Keratinocyte (primary cell): ENCODE measurements around the gene ZNF236. TPM values are rescaled to one million over a fixed set of nuclear protein-coding genes. Genes with fewer than 3 reads are reported as not detected.

ENCODE experiments used
- DNase-seq: peaks from one replicate; pipeline ENCODE4 v3.0.0-alpha.2; 2011; ENCODE audit warnings: low read depth, missing footprints, low spot score
- FAIRE-seq: peaks from 2 replicates; lab custom pipeline; 2011; peaks lifted over from hg19 to GRCh38; lab: Jason Lieb, UNC
- H2AFZ ChIP-seq: 2 replicates; pipeline ENCODE4 v1.6.0; 2012; ENCODE audit warnings: low read length, control low read depth, inconsistent platforms; ENCODE audit not compliant: control insufficient read depth
- H3K27ac ChIP-seq: 2 replicates; pipeline ENCODE4 v1.5.1; 2011; ENCODE audit warnings: low read length; ENCODE audit not compliant: control insufficient read depth, insufficient read depth
- H3K27me3 ChIP-seq: 3 replicates; pipeline ENCODE4 v1.6.0; 2011; ENCODE audit warnings: low read length; ENCODE audit not compliant: control insufficient read depth, insufficient read depth; ENCODE audit errors: extremely low read depth
- H3K36me3 ChIP-seq, 2 experiments: 2 replicates in 1 of 2; 3 replicates in 1 of 2; pipeline ENCODE4 v1.5.1; 2011; ENCODE audit warnings: low read length in 2 of 2, mild to moderate bottlenecking in 1 of 2; ENCODE audit not compliant: control insufficient read depth in 2 of 2, insufficient read depth in 2 of 2; ENCODE audit errors: extremely low read depth in 1 of 2
- H3K4me1 ChIP-seq: 3 replicates; pipeline ENCODE4 v1.5.1; 2011; ENCODE audit warnings: low read length; ENCODE audit not compliant: control insufficient read depth, insufficient read depth; ENCODE audit errors: extremely low read depth
- H3K4me2 ChIP-seq: 3 replicates; pipeline ENCODE4 v1.6.0; 2011; ENCODE audit warnings: low read depth, low read length; ENCODE audit not compliant: control insufficient read depth, insufficient read depth; ENCODE audit errors: extremely low read depth
- H3K4me3 ChIP-seq, 3 experiments: fragments of 200-600 bp in 1 of 3; sonication (generic) in 1 of 3; 2 replicates in 2 of 3; 3 replicates in 1 of 3; pipeline ENCODE4 v1.5.1; 2011 to 2016; ENCODE audit warnings: low read length in 3 of 3, mild to moderate bottlenecking in 3 of 3, control low read depth in 2 of 3, inconsistent platforms in 1 of 3, low read depth in 1 of 3, mixed read lengths in 1 of 3, mixed run types in 1 of 3, moderate library complexity in 1 of 3; ENCODE audit not compliant: control insufficient read depth in 2 of 3, insufficient read depth in 2 of 3; ENCODE audit errors: extremely low read depth in 1 of 3
- H3K79me2 ChIP-seq: 2 replicates; pipeline ENCODE4 v1.6.0; 2012; ENCODE audit warnings: low read length; ENCODE audit not compliant: control insufficient read depth, insufficient read depth
- H3K9ac ChIP-seq: 3 replicates; pipeline ENCODE4 v1.6.0; 2011; ENCODE audit warnings: low read length; ENCODE audit not compliant: control insufficient read depth, insufficient read depth; ENCODE audit errors: extremely low read depth
- H3K9me1 ChIP-seq: 3 replicates; pipeline ENCODE4 v1.6.0; 2011; ENCODE audit warnings: low read length; ENCODE audit not compliant: control insufficient read depth, insufficient read depth; ENCODE audit errors: extremely low read depth
- H3K9me3 ChIP-seq: 2 replicates; pipeline ENCODE4 v1.5.1; 2012; ENCODE audit warnings: low read depth, low read length; ENCODE audit not compliant: control insufficient read depth
- H4K20me1 ChIP-seq: 3 replicates; pipeline ENCODE4 v1.6.0; 2011; ENCODE audit warnings: low read length; ENCODE audit not compliant: control insufficient read depth, insufficient read depth; ENCODE audit errors: extremely low read depth
- CTCF ChIP-seq, 3 experiments: IDR thresholded peaks in 1 of 3; conservative IDR thresholded peaks in 1 of 3; optimal IDR thresholded peaks in 1 of 3; 2 replicates in 2 of 3; 3 replicates in 1 of 3; pipeline versions ENCODE3 to v1.5.1; 2011; ENCODE audit warnings: low read length in 3 of 3, mild to moderate bottlenecking in 3 of 3, moderate library complexity in 2 of 3, control low read depth in 1 of 3, inconsistent platforms in 1 of 3; ENCODE audit not compliant: insufficient read depth in 2 of 3; ENCODE audit errors: extremely low read depth in 1 of 3
- EZH2 ChIP-seq: IDR thresholded peaks from one replicate; pipeline ENCODE4 v1.6.1; 2012; ENCODE audit warnings: inconsistent platforms, mild to moderate bottlenecking, low read length, moderate library complexity
- dilution Hi-C: fragments of 300-500 bp; cut with MboI; formaldehyde crosslinking; loops from one replicate; pipeline ENCODE4 v1.7.0; 2020; ENCODE audit warnings: low sequenced_read_pairs; ENCODE audit not compliant: extremely low pct_ligation_motif_present
- polyA plus RNA-seq, 5 experiments: library from polyadenylated mRNA; depleted of rRNA in 3 of 5; stranded (reverse) in 3 of 5; stranded (forward) in 1 of 5; unstranded in 1 of 5; fragments of >200 nt; gene quantifications; 1 replicate in 1 of 5; 2 replicates in 3 of 5; 3 replicates in 1 of 5; pipeline versions ENCODE4 v1.2.1 to v1.2.3, GENCODE V29; 2011 to 2012; ENCODE audit warnings: missing spikeins in 2 of 5, low read depth in 1 of 5, low replicate concordance in 1 of 5

ZNF236 gene
- polyA plus RNA-seq, 1 donor (not counting 4 experiments of a cell fraction or from before 2014, with no cell fraction given) = 4.5 TPM

- H3K36me3 ChIP-seq = no peaks in the 10 kb centered on the region
- no peaks in the 10 kb centered on the region for H3K4me1 ChIP-seq
- no peak overlapping the region for H3K9ac ChIP-seq
- H3K9me3 ChIP-seq = no peaks in the 10 kb centered on the region
- no peaks in the 10 kb centered on the region for H3K79me2 ChIP-seq
- H3K27me3 ChIP-seq = peaks cover 3% of the 10 kb centered on the region
- no peak overlapping the region for H2AFZ ChIP-seq
- H4K20me1 ChIP-seq = no peaks in the 10 kb centered on the region
- no peaks in the 10 kb centered on the region for H3K9me1 ChIP-seq
- DNase-seq (no peak), FAIRE-seq (no peak)
- TF ChIP-seq CTCF (optimal IDR thresholded peaks at IDR 0.05 in 1 of 3, IDR thresholded peaks at IDR 0.05 in 1 of 3, conservative IDR thresholded peaks at IDR 0.05 in 1 of 3; ENCODE audit: extremely low read depth in 1 of 3, insufficient read depth in 2 of 3, low read length in 3 of 3) (no peak), EZH2 (no peak)
- dilution Hi-C loops = no loop called here
- no peak overlapping the region for H3K4me2 ChIP-seq
- no peak overlapping the region for H3K27ac ChIP-seq
- H3K4me3 ChIP-seq = no peak overlapping the region
Observed at GRCh38 chr18:76991021-76991688, 168.8 kb downstream of the ZNF236 start.

GRCh38 chr18:76992226-76993084 is 170.1 kb downstream of the ZNF236 start:
- dilution Hi-C loops = no loop called here
- Histone ChIP-seq H3K9ac (no peak overlapping the region), H3K4me2 (no peak overlapping the region), H3K79me2 (no peaks in the 10 kb centered on the region), H3K4me3 (no peak overlapping the region), H4K20me1 (no peaks in the 10 kb centered on the region), H3K4me1 (no peaks in the 10 kb centered on the region), H3K36me3 (no peaks in the 10 kb centered on the region), H3K9me1 (no peaks in the 10 kb centered on the region), H3K9me3 (no peaks in the 10 kb centered on the region), H3K27me3 (peaks cover 7% of the 10 kb centered on the region), H3K27ac (no peak overlapping the region), H2AFZ (no peak overlapping the region)
- TF ChIP-seq EZH2 = no peak
- no peak for TF ChIP-seq CTCF (optimal IDR thresholded peaks at IDR 0.05 in 1 of 3, IDR thresholded peaks at IDR 0.05 in 1 of 3, conservative IDR thresholded peaks at IDR 0.05 in 1 of 3; ENCODE audit: extremely low read depth in 1 of 3, insufficient read depth in 2 of 3, low read length in 3 of 3)
- no peak for DNase-seq
- no peak for FAIRE-seq
